Panc1 (cell line): ENCODE measurements around the gene ATF1. TPM values are rescaled to one million over a fixed set of nuclear protein-coding genes. Genes with fewer than 3 reads are reported as not detected.

ENCODE experiments used
- ATAC-seq: fragments of 200-7000 bp; cut with Tn5 transposase; 2 replicates; pipeline ENCODE4 v1.9.1; 2020; ENCODE audit warnings: mild to moderate bottlenecking, moderate library complexity
- BruUV-seq: library from RNA; stranded (reverse); fragments of 400-500 nt; replicated peaks from 2 replicates; lab custom pipeline; 2021; lab: Mats Ljungman, UMichigan
- CTCF ChIA-PET: fragments of 300-600 bp; sonication (Branson Sonifier 250); formaldehyde crosslinking; loops from one replicate; lab custom pipeline; 2022; ENCODE audit warnings: antibody characterized with exemption; lab: Charles Lee
- POLR2A ChIA-PET: fragments of 300-600 bp; sonication (Branson Sonifier 250); formaldehyde crosslinking; loops from one replicate; lab custom pipeline; 2022; ENCODE audit warnings: antibody characterized with exemption; lab: Charles Lee
- DNase-seq: peaks from one replicate; pipeline ENCODE4 v3.0.0-alpha.2; 2010; ENCODE audit warnings: low read depth, low spot score
- H3K27ac ChIP-seq: 2 replicates; pipeline ENCODE4 v1.5.1; 2011; ENCODE audit warnings: mild to moderate bottlenecking, low read length, inconsistent platforms
- H3K27me3 ChIP-seq: fragments of 200-500 bp; sonication (Bioruptor generic); 2 replicates; pipeline ENCODE4 v1.6.0; 2014; ENCODE audit warnings: low read length, inconsistent platforms; ENCODE audit not compliant: control insufficient read depth, insufficient read depth
- H3K36me3 ChIP-seq: fragments of 200-500 bp; sonication (Bioruptor generic); 2 replicates; pipeline ENCODE4 v1.5.1; 2014; ENCODE audit warnings: inconsistent platforms, mild to moderate bottlenecking, low read length, moderate library complexity; ENCODE audit not compliant: control insufficient read depth, insufficient read depth
- H3K4me1 ChIP-seq: 2 replicates; pipeline ENCODE4 v1.5.1; 2011; ENCODE audit warnings: inconsistent platforms, mild to moderate bottlenecking, low read length, moderate library complexity; ENCODE audit not compliant: control insufficient read depth, insufficient read depth
- H3K4me3 ChIP-seq, 2 experiments: 2 replicates each; pipeline ENCODE4 v1.5.1; 2011 to 2012; ENCODE audit warnings: low read depth in 2 of 2, low read length in 2 of 2, mild to moderate bottlenecking in 2 of 2, inconsistent platforms in 1 of 2, moderate library complexity in 1 of 2
- H3K9me3 ChIP-seq: fragments of 200-500 bp; sonication (Bioruptor generic); 2 replicates; pipeline ENCODE4 v1.5.1; 2014; ENCODE audit warnings: low read depth, mild to moderate bottlenecking, inconsistent platforms, low read length, moderate library complexity; ENCODE audit not compliant: control insufficient read depth, insufficient read depth
- POLR2AphosphoS5 ChIP-seq: IDR thresholded peaks from 2 replicates; pipeline ENCODE4 v1.6.1; 2012; ENCODE audit warnings: mild to moderate bottlenecking, low read depth, low read length, moderate library complexity
- SIN3A ChIP-seq: IDR thresholded peaks from 2 replicates; pipeline ENCODE4 v1.6.1; 2012; ENCODE audit warnings: low read depth, mild to moderate bottlenecking, low read length, moderate library complexity, borderline replicate concordance; ENCODE audit not compliant: insufficient read depth
- TCF7L2 ChIP-seq: IDR thresholded peaks from 2 replicates; pipeline ENCODE4 v1.6.1; 2011; ENCODE audit warnings: mild to moderate bottlenecking, low read depth, low read length, inconsistent platforms
- in situ Hi-C: cut with HindIII; loops from 2 replicates; pipeline ENCODE4 v1.10.0; 2016; ENCODE audit warnings: low sequenced_read_pairs, low pct_unique_long_range_greater_than_20kb
- intact Hi-C: fragments of 100-400 bp; cut with micrococcal nuclease; formaldehyde crosslinking; loops from one replicate; pipeline ENCODE4 v1.10.0; 2022; ENCODE audit not compliant: unreplicated experiment
- total RNA-seq: library from RNA; stranded (reverse); gene quantifications from one replicate; pipeline ENCODE4 v1.2.1, GENCODE V29; 2021; ENCODE audit not compliant: unreplicated experiment
- TF ChIP-seq, protein P1 (sequence below): fragments of 450-650 bp; IDR thresholded peaks from 2 replicates; pipeline ENCODE4 v1.5.1; 2017; ENCODE audit warnings: mild to moderate bottlenecking
- TF ChIP-seq, protein P2 (sequence below), 2 experiments: IDR thresholded peaks; 2 replicates each; pipeline ENCODE4 v1.6.1; 2011 to 2012; ENCODE audit warnings: low read depth in 2 of 2, control low read depth in 1 of 2, low read length in 1 of 2, mild to moderate bottlenecking in 1 of 2, moderate library complexity in 1 of 2; ENCODE audit not compliant: insufficient read depth in 1 of 2

Gene ATF1
- total RNA-seq, 1 experiment from 2014 or later: 52.2 TPM

GRCh38 chr12:50720085-50720484 lies 43.8 kb upstream of the ATF1 start:
- no peak overlapping the region for H3K4me3 ChIP-seq
- in situ Hi-C loops (no loop called here), intact Hi-C loops (no loop called here)
- no peak for DNase-seq
- ATAC-seq: no peak
- no peak overlapping the region for H3K27ac ChIP-seq
- TF ChIP-seq POLR2AphosphoS5: no peak
- no peaks in the 10 kb centered on the region for H3K27me3 ChIP-seq
- no peaks in the 10 kb centered on the region for H3K4me1 ChIP-seq
- no TSS peak for BruUV-seq
- H3K36me3 ChIP-seq: peaks cover 16% of the 10 kb centered on the region
- ChIA-PET CTCF (interaction anchor here (0.7 kb wide), 1 partner anchor 11 kb away, joined by 4 read pairs; no protein-coding TSS in a partner anchor), POLR2A (no interaction called here)
- H3K9me3 ChIP-seq: no peaks in the 10 kb centered on the region

DNA sequence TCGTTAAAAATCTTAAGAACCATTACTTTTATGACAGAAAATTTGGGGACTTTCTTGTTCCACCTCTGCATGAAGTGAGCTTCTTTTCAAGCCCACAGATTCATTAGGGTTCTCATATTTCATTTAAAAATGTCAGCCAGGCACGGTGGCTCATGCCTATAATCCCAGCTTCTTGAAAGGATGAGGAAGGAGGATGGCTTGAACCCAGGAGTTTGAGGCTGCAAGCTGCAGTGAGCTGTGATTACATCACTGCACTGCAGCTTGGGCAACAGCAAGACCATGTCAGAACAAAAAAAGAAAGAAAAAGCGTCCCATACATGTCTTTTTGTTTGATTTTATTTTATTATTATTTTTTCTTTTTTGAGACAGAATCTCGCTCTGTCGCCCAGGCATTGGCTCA lies 43.4 kb upstream of the ATF1 start:
- DNase-seq (no peak), ATAC-seq (no peak)
- Histone ChIP-seq H3K4me1 (no peaks in the 10 kb centered on the region), H3K36me3 (peaks cover 15% of the 10 kb centered on the region), H3K27ac (no peak overlapping the region), H3K4me3 (no peak overlapping the region), H3K9me3 (no peaks in the 10 kb centered on the region), H3K27me3 (no peaks in the 10 kb centered on the region)
- no peak for TF ChIP-seq SIN3A
- TF ChIP-seq, protein P1, sequence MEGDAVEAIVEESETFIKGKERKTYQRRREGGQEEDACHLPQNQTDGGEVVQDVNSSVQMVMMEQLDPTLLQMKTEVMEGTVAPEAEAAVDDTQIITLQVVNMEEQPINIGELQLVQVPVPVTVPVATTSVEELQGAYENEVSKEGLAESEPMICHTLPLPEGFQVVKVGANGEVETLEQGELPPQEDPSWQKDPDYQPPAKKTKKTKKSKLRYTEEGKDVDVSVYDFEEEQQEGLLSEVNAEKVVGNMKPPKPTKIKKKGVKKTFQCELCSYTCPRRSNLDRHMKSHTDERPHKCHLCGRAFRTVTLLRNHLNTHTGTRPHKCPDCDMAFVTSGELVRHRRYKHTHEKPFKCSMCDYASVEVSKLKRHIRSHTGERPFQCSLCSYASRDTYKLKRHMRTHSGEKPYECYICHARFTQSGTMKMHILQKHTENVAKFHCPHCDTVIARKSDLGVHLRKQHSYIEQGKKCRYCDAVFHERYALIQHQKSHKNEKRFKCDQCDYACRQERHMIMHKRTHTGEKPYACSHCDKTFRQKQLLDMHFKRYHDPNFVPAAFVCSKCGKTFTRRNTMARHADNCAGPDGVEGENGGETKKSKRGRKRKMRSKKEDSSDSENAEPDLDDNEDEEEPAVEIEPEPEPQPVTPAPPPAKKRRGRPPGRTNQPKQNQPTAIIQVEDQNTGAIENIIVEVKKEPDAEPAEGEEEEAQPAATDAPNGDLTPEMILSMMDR: no peak
- TF ChIP-seq POLR2AphosphoS5: no peak
- TF ChIP-seq, protein P2, sequence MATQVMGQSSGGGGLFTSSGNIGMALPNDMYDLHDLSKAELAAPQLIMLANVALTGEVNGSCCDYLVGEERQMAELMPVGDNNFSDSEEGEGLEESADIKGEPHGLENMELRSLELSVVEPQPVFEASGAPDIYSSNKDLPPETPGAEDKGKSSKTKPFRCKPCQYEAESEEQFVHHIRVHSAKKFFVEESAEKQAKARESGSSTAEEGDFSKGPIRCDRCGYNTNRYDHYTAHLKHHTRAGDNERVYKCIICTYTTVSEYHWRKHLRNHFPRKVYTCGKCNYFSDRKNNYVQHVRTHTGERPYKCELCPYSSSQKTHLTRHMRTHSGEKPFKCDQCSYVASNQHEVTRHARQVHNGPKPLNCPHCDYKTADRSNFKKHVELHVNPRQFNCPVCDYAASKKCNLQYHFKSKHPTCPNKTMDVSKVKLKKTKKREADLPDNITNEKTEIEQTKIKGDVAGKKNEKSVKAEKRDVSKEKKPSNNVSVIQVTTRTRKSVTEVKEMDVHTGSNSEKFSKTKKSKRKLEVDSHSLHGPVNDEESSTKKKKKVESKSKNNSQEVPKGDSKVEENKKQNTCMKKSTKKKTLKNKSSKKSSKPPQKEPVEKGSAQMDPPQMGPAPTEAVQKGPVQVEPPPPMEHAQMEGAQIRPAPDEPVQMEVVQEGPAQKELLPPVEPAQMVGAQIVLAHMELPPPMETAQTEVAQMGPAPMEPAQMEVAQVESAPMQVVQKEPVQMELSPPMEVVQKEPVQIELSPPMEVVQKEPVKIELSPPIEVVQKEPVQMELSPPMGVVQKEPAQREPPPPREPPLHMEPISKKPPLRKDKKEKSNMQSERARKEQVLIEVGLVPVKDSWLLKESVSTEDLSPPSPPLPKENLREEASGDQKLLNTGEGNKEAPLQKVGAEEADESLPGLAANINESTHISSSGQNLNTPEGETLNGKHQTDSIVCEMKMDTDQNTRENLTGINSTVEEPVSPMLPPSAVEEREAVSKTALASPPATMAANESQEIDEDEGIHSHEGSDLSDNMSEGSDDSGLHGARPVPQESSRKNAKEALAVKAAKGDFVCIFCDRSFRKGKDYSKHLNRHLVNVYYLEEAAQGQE (IDR thresholded peaks at IDR 0.05; ENCODE audit: insufficient read depth in 1 of 2, low read depth in 2 of 2, low read length in 1 of 2): no peak
- TF ChIP-seq TCF7L2: no peak
- in situ Hi-C loops (no loop called here), intact Hi-C loops (no loop called here)
- no TSS peak for BruUV-seq
- CTCF ChIA-PET: interaction anchor here (0.7 kb wide), 1 partner anchor 10 kb away, joined by 4 read pairs; no protein-coding TSS in a partner anchor
- POLR2A ChIA-PET: no interaction called here

GRCh38 chr12:50723865-50724264 lies 40.0 kb upstream of the ATF1 start:
- H3K9me3 ChIP-seq: no peaks in the 10 kb centered on the region
- H3K36me3 ChIP-seq: peaks cover 12% of the 10 kb centered on the region; the same call in 1 of the 2 replicates
- no peaks in the 10 kb centered on the region for H3K27me3 ChIP-seq
- intact Hi-C loops (no loop called here), in situ Hi-C loops (no loop called here)
- ATAC-seq: no peak
- no peak for DNase-seq
- no TSS peak for BruUV-seq
- CTCF ChIA-PET: no interaction called here
- no peak overlapping the region for H3K4me3 ChIP-seq
- POLR2A ChIA-PET: no interaction called here
- H3K27ac ChIP-seq: no peak overlapping the region
- no peak for TF ChIP-seq TCF7L2
- no peak for TF ChIP-seq SIN3A
- TF ChIP-seq, protein P1: no peak
- TF ChIP-seq, protein P2 (IDR thresholded peaks at IDR 0.05; ENCODE audit: insufficient read depth in 1 of 2, low read depth in 2 of 2, low read length in 1 of 2): no peak
- no peak for TF ChIP-seq POLR2AphosphoS5
- no peaks in the 10 kb centered on the region for H3K4me1 ChIP-seq
